Astrocyte of the cerebellum (primary cell): ENCODE data around the gene AARS1.
"Not testable (repeated sequence)": the region's sequence is repeated elsewhere in the genome, so short reads cannot be mapped to it uniquely, and the experiment has no call there.

Experiments used
- DNase-seq: peaks from one replicate; pipeline ENCODE4 v3.0.0-alpha.2; 2011; ENCODE audit warnings: low read depth
- H3K4me3 ChIP-seq: 2 replicates; pipeline ENCODE4 v1.5.1; 2011; ENCODE audit warnings: mild to moderate bottlenecking, low read depth, low read length, moderate library complexity
- in situ Hi-C: cut with HindIII; loops from 2 replicates; pipeline ENCODE4 v1.10.0; 2017; ENCODE audit warnings: low sequenced_read_pairs
- TF ChIP-seq, protein P1 (sequence below): IDR thresholded peaks from 2 replicates; pipeline ENCODE4 v1.5.1; 2012; ENCODE audit warnings: low read length, low read depth, moderate library complexity, mild to moderate bottlenecking; ENCODE audit errors: missing control alignments

Gene AARS1

GRCh38 chr16:70289229-70290094 is at the start of gene AARS1:
Gene AARS1, minus strand, starts transcription at chr16:70289506. Its CDS starts 6,743 bp downstream, at chr16:70282763.
- DNase-seq: peak; percentile 100
- H3K4me3 ChIP-seq: peak within 1 kb of the TSS; percentile 76
- TF ChIP-seq, protein P1, sequence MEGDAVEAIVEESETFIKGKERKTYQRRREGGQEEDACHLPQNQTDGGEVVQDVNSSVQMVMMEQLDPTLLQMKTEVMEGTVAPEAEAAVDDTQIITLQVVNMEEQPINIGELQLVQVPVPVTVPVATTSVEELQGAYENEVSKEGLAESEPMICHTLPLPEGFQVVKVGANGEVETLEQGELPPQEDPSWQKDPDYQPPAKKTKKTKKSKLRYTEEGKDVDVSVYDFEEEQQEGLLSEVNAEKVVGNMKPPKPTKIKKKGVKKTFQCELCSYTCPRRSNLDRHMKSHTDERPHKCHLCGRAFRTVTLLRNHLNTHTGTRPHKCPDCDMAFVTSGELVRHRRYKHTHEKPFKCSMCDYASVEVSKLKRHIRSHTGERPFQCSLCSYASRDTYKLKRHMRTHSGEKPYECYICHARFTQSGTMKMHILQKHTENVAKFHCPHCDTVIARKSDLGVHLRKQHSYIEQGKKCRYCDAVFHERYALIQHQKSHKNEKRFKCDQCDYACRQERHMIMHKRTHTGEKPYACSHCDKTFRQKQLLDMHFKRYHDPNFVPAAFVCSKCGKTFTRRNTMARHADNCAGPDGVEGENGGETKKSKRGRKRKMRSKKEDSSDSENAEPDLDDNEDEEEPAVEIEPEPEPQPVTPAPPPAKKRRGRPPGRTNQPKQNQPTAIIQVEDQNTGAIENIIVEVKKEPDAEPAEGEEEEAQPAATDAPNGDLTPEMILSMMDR: no peak
- in situ Hi-C loops: no loop called here

- no peak for DNase-seq
- no peak overlapping the region for H3K4me3 ChIP-seq
- in situ Hi-C loops: no loop called here
- TF ChIP-seq, protein P1: no peak
These were observed 48.5 kb upstream of the AARS1 start for GRCh38 chr16:70337814-70338213.

GRCh38 chr16:70332728-70333127 is 43.4 kb upstream of the AARS1 start:
- in situ Hi-C loops, DNase-seq, H3K4me3 ChIP-seq: not testable (repeated sequence)

GRCh38 chr16:70331588-70332358 is 42.5 kb upstream of the AARS1 start:
- in situ Hi-C loops: no loop called here
- TF ChIP-seq, protein P1: peak; percentile 62
- no peak overlapping the region for H3K4me3 ChIP-seq
- DNase-seq: no peak

GRCh38 chr16:70331091-70331490 is 41.8 kb upstream of the AARS1 start:
- DNase-seq: no peak
- TF ChIP-seq, protein P1: no peak
- in situ Hi-C loops: no loop called here
- H3K4me3 ChIP-seq: no peak overlapping the region

DNA sequence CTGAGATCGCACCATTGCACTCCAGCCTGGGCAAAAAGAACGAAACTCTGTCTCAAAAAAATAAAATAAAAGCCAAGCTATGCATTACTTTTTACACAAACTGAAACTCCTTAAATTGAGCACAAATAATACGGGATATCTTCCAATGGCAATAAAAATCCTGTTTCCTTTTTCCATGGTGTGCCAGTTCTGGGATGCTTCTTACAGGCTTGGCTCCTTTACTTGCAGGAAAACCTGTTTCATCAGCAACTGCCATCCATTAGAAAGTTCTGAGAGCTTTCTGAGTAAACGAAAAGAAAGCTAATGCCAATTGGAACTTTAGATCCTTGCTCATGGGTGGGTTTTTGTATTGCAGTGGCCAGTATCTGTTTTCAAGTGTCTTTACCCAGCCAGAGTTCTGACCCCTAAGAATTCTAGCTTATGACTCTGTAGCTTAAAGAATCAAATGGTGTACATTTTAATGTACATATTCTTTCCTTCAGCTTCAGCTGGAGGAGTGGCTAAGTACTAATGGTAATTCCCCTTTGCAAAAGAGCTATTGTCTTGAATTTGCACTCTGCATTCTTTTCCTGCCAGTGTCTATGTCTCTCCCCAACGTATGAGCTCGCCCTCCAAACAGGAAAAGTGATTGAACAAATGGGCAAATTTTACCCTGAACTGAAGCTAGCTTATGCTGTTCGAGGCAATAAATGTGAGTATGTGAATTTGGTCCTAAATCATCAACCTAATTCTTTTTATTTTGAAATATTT is 35.9 kb upstream of the AARS1 start:
- TF ChIP-seq, protein P1: no peak
- DNase-seq: no peak
- in situ Hi-C loops: no loop called here
- no peak overlapping the region for H3K4me3 ChIP-seq
